DND-41 (cell line): ENCODE data around the gene CCDC116.

Experiments
- CTCF ChIP-seq: IDR thresholded peaks from 2 replicates; pipeline ENCODE4 v1.5.1; 2012; ENCODE audit warnings: borderline replicate concordance, low read length, moderate library complexity, mild to moderate bottlenecking; ENCODE audit not compliant: poor library complexity, severe bottlenecking; ENCODE audit errors: extremely low read depth
- EZH2 ChIP-seq: IDR thresholded peaks from 3 replicates; pipeline ENCODE4 v1.6.1; 2012; ENCODE audit warnings: borderline replicate concordance, low read depth, mild to moderate bottlenecking, moderate library complexity, low read length, inconsistent platforms; ENCODE audit not compliant: severe bottlenecking

GRCh38 chr22:21606775-21607174 lies 25.8 kb upstream of the CCDC116 start:
- no peak for TF ChIP-seq CTCF
- no peak for TF ChIP-seq EZH2
